ENCODE measurements around the gene SMURF1. TPM values are rescaled to one million over a fixed set of nuclear protein-coding genes. Genes with fewer than 3 reads are reported as not detected.

Gene SMURF1
- total and polyA plus RNA-seq, 2 of the 8 experiments (the other 6 are each of a cell fraction or from before 2014, with no cell fraction given) = 9.6 to 24.5 TPM

GRCh38 chr7:99041526-99041925, 102.4 kb downstream of the SMURF1 start:
- Histone ChIP-seq H3K18ac (ENCODE audit: extremely low read depth, low read length) (no peak overlapping the region), H3K56ac (replicated peaks; ENCODE audit: insufficient read length, low read depth, low read length) (no peak overlapping the region), H3K23me2 (ENCODE audit: low read depth, low read length) (no peaks in the 10 kb centered on the region), H2AK5ac (ENCODE audit: low read depth, low read length) (no peak overlapping the region), H3K14ac (ENCODE audit: insufficient read length) (no peak overlapping the region), H3K79me1 (ENCODE audit: low read depth, low read length) (no peaks in the 10 kb centered on the region), H2BK15ac (ENCODE audit: low read length) (no peak overlapping the region), H4K8ac (ENCODE audit: extremely low read depth, insufficient read depth, low read length) (no peak overlapping the region), H3K4me1 (replicated peaks in 1 of 4; ENCODE audit: control insufficient read depth in 3 of 4, insufficient read depth in 4 of 4, low read length in 3 of 4) (no peaks in the 10 kb centered on the region), H4K20me1 (replicated peaks in 1 of 2; ENCODE audit: control insufficient read depth in 1 of 2, insufficient read depth in 2 of 2, low read length in 2 of 2) (peaks cover 2 to 4% of the 10 kb centered on the region in 2 experiments), H2BK12ac (ENCODE audit: low read depth, low read length) (no peak overlapping the region), H3K23ac (ENCODE audit: insufficient read length) (no peak overlapping the region), H3K79me2 (ENCODE audit: control insufficient read depth in 1 of 2, insufficient read depth in 2 of 2, low read length in 2 of 2) (no peaks in the 10 kb centered on the region), H3K27me3 (replicated peaks in 1 of 4; ENCODE audit: control insufficient read depth in 3 of 4, extremely low read depth in 1 of 4, insufficient read depth in 3 of 4, low read length in 3 of 4) (no peaks in the 10 kb centered on the region), H2BK5ac (ENCODE audit: low read depth, low read length) (no peak overlapping the region), H3K9ac (replicated peaks in 1 of 4; ENCODE audit: extremely low read depth in 1 of 4, low read depth in 3 of 4, low read length in 3 of 4) (no peak overlapping the region), H4K5ac (ENCODE audit: insufficient read length, low read depth, low read length) (no peak overlapping the region), H3K36me3 (ENCODE audit: control insufficient read depth in 2 of 4, insufficient read depth in 4 of 4, low read length in 3 of 4) (peaks cover 21 to 52% (median 38%) of the 10 kb centered on the region in 4 experiments), H3K27ac (ENCODE audit: low read depth, low read length) (no peak overlapping the region), H3K4ac (replicated peaks; ENCODE audit: insufficient read length, low read depth, low read length) (no peak overlapping the region), H2BK20ac (ENCODE audit: low read length) (no peak overlapping the region), H2BK120ac (replicated peaks; ENCODE audit: low read depth, low read length) (no peak overlapping the region), H3K4me3 (ENCODE audit: extremely low read depth in 1 of 4, insufficient read depth in 2 of 4, low read depth in 3 of 4, low read length in 4 of 4) (no peak overlapping the region), H4K91ac (replicated peaks; ENCODE audit: insufficient read length, low read length) (no peak overlapping the region), H3K4me2 (ENCODE audit: insufficient read depth in 1 of 2, low read depth in 2 of 2, low read length in 2 of 2) (no peak overlapping the region), H2AFZ (ENCODE audit: low read length) (no peak overlapping the region), H3K9me3 (ENCODE audit: insufficient read depth in 2 of 2, low read depth in 1 of 2, low read length in 1 of 2) (no peaks in the 10 kb centered on the region)
- WGBS, 2 experiments (ENCODE audit: extremely low coverage in 1 of 2, insufficient coverage in 1 of 2, insufficient read length in 1 of 2, insufficient replicate concordance in 2 of 2, low coverage in 1 of 2, low lambda C conversion rate in 2 of 2, missing lambda C conversion rate in 1 of 2) = 86% methylated on average over 11 of the region's 11 CpGs; no CpG with 5 or more reads in 1 of the 2 experiments
- ChIA-PET CTCF (ENCODE audit: partially characterized antibody) (interaction anchor here (0.7 to 2.3 kb wide), 10 partner anchors 36 to 272 kb away, joined by 3 to 11 read pairs (median 4); no protein-coding TSS in a partner anchor), POLR2A (ENCODE audit: partially characterized antibody) (interaction anchor here (0.6 kb wide), 1 partner anchor 80 kb away, joined by 3 read pairs; no protein-coding TSS in a partner anchor)
- FAIRE-seq (no peak), DNase-seq (ENCODE audit: low read depth in 1 of 2, low spot score in 2 of 2) (peak in 1 of 2 experiments; percentile 33)
- TF ChIP-seq, protein P1, sequence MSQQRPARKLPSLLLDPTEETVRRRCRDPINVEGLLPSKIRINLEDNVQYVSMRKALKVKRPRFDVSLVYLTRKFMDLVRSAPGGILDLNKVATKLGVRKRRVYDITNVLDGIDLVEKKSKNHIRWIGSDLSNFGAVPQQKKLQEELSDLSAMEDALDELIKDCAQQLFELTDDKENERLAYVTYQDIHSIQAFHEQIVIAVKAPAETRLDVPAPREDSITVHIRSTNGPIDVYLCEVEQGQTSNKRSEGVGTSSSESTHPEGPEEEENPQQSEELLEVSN (IDR thresholded peaks at IDR 0.05) = no peak
- no peak for TF ChIP-seq NANOG (IDR thresholded peaks at IDR 0.05; ENCODE audit: insufficient read depth, low read depth, low read length, poor library complexity, severe bottlenecking)
- no peak for TF ChIP-seq GTF2F1 (IDR thresholded peaks at IDR 0.05; ENCODE audit: borderline replicate concordance, low read depth, low read length)
- TF ChIP-seq RNF2 (IDR thresholded peaks at IDR 0.05; ENCODE audit: borderline replicate concordance, low read depth, low read length, missing control alignments, poor library complexity, severe bottlenecking) = no peak
- TF ChIP-seq, protein P2, sequence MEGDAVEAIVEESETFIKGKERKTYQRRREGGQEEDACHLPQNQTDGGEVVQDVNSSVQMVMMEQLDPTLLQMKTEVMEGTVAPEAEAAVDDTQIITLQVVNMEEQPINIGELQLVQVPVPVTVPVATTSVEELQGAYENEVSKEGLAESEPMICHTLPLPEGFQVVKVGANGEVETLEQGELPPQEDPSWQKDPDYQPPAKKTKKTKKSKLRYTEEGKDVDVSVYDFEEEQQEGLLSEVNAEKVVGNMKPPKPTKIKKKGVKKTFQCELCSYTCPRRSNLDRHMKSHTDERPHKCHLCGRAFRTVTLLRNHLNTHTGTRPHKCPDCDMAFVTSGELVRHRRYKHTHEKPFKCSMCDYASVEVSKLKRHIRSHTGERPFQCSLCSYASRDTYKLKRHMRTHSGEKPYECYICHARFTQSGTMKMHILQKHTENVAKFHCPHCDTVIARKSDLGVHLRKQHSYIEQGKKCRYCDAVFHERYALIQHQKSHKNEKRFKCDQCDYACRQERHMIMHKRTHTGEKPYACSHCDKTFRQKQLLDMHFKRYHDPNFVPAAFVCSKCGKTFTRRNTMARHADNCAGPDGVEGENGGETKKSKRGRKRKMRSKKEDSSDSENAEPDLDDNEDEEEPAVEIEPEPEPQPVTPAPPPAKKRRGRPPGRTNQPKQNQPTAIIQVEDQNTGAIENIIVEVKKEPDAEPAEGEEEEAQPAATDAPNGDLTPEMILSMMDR (IDR thresholded peaks at IDR 0.05; ENCODE audit: control extremely low read depth in 1 of 3, insufficient read depth in 1 of 3, low read depth in 1 of 3, low read length in 3 of 3) = no peak
- TF ChIP-seq CHD1 (IDR thresholded peaks at IDR 0.05; ENCODE audit: low read depth, low read length) = no peak
- TF ChIP-seq SIN3A (conservative IDR thresholded peaks at IDR 0.05 in 1 of 2, IDR thresholded peaks at IDR 0.05 in 1 of 2; ENCODE audit: low read depth in 1 of 2, low read length in 2 of 2) = no peak
- no peak for TF ChIP-seq JUND (IDR thresholded peaks at IDR 0.05; ENCODE audit: low read length)
- no peak for TF ChIP-seq RFX5 (IDR thresholded peaks at IDR 0.05; ENCODE audit: borderline replicate concordance, low read depth, low read length)
- no peak for TF ChIP-seq CREB1 (IDR thresholded peaks at IDR 0.05)

Data from H1 (cell line).